Stimulated activated naive CD4-positive, alpha-beta T cell treated with Interleukin-2 at 50 U/mL for 16 hours (primary cell): ENCODE measurements around the gene KHK.

Experiments
- DNase-seq: peaks from one replicate; lab custom pipeline; 2025; lab: John Stamatoyannopoulos, UW

The KHK gene

GRCh38 chr2:27082773-27083409, 3.7 kb upstream of the KHK start:
- DNase-seq = no peak

DNA sequence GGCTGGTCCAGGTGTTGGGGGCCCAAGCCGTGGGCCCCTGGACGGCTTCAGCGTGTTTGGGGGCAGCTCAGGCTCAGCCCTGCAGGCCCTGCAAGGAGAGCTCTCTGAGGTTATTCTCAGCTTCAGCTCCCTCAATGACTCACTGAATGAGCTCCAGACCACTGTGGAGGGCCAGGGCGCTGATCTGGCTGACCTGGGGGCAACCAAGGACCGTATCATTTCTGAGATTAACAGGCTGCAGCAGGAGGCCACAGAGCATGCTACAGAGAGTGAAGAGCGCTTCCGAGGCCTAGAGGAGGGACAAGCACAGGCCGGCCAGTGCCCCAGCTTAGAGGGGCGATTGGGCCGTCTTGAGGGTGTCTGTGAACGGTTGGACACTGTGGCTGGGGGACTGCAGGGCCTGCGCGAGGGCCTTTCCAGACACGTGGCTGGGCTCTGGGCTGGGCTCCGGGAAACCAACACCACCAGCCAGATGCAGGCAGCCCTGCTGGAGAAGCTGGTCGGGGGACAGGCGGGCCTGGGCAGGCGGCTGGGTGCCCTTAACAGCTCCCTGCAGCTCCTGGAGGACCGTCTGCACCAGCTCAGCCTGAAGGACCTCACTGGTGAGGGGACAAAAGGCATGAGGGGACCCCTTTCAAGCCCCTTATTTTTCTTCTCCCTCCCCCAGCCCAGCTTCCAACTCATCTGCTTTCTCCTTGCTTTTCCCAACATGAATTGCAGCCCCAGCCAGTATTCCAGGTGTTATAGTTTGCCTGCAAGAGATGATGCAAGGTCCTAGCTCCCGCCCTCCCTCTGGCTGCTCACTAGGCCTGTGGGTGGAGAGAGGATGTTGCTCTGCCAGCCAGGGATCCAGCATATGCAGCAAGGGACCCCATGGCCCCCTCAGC, 2.9 kb upstream of the KHK start:
- DNase-seq = no peak

- DNase-seq = no peak
Measured at GRCh38 chr2:27084297-27085061, 2.1 kb upstream of the KHK start.

DNA sequence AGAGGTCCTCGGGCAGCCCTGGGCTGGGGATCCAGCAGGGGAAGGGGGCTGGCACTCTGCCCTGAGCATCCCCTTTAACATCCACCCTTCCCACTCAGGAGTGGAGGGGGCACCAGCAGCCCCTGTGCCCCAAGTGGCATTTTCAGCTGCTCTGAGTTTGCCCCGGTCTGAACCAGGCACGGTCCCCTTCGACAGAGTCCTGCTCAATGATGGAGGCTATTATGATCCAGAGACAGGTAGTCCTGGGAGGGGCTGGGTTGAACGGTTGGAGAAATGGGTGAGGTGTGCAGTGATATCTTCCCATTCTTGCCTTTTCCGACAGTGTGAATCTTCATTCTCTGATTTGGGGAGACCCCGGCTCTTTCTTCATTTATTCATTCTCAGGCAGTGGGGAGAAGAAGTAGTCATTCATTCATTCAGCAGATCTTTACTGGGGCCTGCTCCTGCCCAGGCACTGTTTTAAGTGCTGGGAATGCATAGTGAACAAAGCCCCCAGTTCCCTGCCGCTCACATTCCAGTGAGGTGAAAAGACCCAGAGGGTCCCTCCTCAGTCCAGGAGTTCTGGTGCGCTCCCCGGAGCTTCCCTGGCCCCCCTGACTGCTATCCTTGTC, 1.4 kb upstream of the KHK start:
- no peak for DNase-seq

- peak; percentile 31 for DNase-seq
Measured at GRCh38 chr2:27085673-27086089, 891 bp upstream of the KHK start.

GRCh38 chr2:27086090-27086723, 365 bp upstream of the KHK start:
- peak; percentile 94 for DNase-seq

- no peak for DNase-seq
Measured at GRCh38 chr2:27087823-27088410, 1.3 kb downstream of the KHK start.

DNA sequence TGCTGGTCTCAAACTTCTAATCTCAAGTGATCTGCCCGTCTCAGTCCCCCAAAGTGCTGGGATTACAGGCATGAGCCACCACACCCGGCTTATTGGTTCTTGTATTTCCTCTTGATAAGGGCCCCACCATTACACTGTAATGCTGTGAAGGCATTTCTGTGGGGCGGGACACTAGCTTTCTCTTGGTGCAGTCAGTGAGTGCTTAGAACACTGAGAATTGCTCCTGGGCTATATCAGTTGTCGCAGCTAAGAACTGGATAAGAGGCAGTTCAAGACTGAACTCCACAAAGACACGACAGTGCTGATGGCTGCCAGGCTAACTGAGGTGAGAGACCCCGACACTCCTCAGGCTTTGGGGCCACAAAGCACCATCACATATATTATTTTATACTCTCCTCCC, 2.1 kb downstream of the KHK start:
- DNase-seq = no peak

DNA sequence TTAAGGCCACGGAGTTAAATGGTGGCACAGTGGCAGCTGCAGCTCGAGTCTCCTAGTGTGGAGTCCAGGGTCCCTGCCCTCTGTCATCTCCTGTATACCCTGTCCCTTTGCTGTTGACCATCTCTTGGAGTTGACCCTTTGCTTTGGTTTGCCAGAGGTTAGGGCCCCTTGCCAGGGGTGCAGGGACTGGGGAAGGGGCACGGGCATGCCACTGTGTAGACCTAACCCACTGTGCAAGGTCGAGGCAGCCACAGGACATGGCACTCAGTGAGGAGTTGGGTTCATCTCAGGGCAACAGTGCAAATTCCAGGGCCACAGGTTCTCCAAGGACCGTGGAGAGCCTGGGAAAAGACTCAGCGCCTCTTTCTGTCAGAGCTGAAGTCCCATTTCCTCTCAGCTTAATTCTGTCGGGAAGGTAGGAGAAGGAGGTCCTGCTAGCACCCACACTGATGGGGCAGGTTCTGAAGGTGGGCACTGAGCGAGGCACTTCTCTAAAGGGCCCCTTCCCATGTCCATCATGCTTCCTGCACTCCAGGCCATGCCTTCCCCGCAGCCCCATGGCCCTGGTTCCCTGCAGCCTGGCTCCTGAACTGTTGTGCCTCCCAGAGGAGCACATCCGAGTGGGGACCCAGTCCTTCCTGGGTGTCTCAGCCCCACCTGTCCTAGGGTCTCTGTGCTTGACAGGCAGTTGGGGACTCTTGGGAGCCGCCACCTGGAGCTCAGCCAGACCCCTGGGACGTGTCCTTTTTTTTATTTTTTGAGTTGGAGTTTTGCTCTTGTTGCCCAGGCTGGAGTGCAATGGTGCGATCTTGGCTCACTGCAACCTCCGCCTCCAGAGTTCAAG, 2.8 kb downstream of the KHK start:
- DNase-seq = no peak

GRCh38 chr2:27091746-27092695, 5.4 kb downstream of the KHK start:
- DNase-seq = no peak

GRCh38 chr2:27092696-27093429, 6.3 kb downstream of the KHK start:
- DNase-seq = no peak

- DNase-seq = no peak
Measured at GRCh38 chr2:27093430-27094352, 7.1 kb downstream of the KHK start.

DNA sequence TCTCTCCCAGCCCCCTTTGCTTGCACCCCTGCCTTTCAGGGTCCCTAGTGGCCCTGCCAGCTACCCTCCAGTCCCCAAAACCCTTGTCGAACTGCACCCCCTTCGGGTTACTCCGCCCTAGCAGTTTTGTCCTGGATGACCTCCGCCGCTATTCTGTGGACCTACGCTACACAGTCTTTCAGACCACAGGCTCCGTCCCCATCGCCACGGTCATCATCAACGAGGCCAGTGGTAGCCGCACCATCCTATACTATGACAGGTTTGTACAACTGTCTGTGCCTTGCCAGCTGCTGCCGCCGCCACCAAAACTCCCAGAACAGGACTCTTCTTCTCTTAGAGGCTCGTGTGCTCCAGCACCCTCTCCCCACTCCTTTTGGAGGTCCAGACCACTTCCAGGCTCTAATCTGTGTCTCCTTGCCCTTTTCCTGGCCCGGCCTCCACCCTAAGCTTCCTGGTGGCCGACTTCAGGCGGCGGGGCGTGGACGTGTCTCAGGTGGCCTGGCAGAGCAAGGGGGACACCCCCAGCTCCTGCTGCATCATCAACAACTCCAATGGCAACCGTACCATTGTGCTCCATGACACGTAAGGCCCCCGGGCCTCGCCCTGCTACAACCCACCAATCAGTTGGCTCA, 7.9 kb downstream of the KHK start:
- DNase-seq = no peak

DNA sequence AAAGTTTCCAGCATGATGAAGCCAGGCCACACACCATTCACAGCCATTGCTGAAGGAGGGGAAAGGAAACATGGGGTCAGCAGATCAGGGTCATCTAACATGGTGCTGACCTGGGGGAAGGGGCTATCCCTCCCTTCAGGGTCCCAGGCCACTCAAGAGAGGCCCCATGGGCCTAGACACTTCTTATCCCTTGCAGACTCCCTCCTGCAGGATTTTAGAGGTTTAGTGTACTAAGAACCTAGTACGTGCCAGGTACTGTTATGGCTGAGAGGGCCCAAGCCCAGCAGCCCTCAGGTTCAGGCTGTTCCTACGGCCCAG, 8.8 kb downstream of the KHK start:
- no peak for DNase-seq

GRCh38 chr2:27095745-27096651, 9.4 kb downstream of the KHK start:
- peak; percentile 26 for DNase-seq

DNA sequence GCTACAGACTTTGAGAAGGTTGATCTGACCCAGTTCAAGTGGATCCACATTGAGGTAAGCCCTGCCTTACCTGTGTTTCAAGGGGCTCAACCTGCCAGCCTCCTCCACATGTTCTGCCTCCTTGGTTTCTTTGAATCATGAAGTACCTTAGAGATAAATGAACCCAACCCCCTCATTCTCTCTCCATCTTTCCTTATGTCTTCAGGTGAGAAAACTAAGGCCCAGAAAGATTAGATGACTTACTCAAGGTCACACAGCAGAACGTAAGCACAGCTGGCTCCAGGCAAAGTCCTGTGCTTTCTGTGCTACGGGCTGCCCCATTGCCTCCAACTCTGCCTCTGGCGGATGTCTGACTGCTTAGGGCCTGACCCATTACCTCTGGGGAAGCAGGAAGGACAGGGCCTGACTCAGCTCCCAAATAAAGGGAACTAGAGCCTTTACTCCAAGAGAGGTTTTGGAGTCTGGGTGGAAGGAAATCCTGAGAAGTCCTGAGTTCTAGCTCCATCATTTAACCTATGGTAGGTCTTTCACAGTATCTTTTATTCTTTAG, 10.3 kb downstream of the KHK start:
- no peak for DNase-seq
